Posterior cingulate gyrus (tissue), 11 donors: ENCODE measurements around the gene OLAH.
A peak's percentile ranks its signal among the peaks of the same experiment; 100 is the strongest.
"Not testable (repeated sequence)": the region's sequence is repeated elsewhere in the genome, so short reads cannot be mapped to it uniquely, and the experiment has no call there.

Source experiments
- DNase-seq, 10 donors: peaks; one replicate each; pipeline versions ENCODE4 v3.0.0 to v3.0.0-alpha.2; 2020 to 2021; ENCODE audit warnings: mixed read lengths in 3 of 10
- intact Hi-C: fragments of 100-400 bp; cut with DNase I; formaldehyde crosslinking; loops from one replicate; pipeline ENCODE4 v1.15.1; 2023

The OLAH gene

DNA sequence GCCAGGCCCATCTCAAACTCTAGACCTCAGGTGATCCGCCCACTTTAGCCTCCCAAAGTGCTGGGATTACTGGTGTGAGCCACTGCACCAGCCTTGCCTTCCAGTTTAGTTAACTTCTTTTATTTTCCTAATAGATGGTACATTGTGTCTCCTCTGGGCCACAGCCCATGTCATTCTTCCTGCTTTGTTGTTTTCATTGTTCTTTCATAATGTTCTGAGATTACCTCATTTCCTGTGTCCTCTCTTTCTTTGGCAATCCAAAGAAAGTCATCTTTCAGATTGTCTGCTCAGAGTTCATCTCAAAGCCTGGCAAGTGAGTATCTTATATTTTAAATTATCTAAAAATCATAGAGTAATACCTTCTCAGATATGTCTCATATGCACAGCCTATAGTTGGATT, at the start of gene OLAH:
OLAH (plus strand) TSS at position 270 of the 400 bp plus-strand sequence. CDS start 3,346 bp downstream, outside the sequence.
- no peak for DNase-seq
- intact Hi-C loops, result no loop called here

DNA sequence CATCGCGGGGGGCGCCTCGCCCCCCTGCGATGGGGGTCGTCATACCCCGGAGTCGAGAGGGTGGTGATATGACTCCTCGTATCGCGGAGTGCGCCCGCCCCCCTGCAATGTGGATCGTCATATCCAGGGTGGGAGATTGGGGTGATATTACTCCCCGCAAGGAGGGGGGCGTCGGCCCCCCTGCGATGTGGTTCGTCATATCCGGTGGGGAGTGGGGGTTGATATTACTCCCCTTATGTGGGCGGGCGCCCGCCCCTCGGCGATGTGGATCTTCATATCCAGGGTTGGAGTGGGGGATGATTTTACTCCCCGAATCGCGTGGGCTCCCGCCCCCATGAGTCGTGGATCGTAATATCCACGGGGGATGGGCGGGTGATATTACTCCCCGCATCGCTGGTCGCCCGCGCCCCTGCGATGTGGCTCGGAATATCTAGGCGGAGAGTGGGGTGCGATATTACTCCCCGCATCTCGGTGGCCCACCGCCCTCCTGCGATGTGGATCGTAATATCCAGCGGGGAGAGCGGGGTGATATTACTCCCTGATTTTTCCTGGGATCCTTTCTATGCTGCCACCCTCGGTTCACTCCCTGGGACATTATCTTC, 47.7 kb upstream of the OLAH start:
- intact Hi-C loops, result no loop called here
- peak in 1 of 10 donors; percentile 3 for DNase-seq

DNA sequence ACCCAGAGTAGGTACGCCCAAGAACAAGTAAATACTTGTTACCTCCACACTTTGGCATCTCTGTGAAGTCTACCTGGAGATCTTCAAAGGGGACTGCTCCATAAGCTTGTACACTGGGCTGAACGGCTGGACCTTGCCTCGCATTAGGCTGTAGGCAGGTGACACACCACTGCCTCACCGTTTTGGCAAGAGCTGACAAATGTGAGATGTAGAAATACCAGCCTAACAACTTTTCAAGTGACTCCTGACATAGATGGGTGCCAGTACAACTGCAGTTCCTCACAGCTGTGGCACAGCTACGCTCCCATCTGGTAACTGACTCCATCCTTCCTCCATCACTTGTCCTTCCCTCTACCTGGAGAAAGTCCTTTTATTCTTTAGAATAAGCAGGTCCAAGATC, 30.2 kb upstream of the OLAH start:
- intact Hi-C loops, DNase-seq: not testable (repeated sequence)

DNA sequence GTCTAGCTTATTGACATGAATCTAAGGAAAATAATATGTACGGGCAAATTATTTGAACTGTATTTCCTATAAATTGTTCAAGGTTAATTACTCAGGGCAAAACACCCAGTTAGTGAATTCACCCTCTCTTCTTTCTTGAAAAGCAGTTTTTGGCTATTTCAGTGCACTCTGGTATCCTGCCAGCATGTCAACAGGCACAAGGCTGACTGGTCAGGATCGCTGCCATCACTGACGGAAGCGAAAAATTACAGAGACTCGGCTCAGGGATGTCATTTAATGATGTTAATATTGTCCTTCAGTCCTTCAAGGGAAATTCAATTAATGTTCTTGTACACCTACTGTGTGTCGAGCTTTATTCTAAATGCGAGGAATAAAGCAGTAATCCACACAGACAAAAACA, 28.3 kb upstream of the OLAH start:
- intact Hi-C loops, result no loop called here

DNA sequence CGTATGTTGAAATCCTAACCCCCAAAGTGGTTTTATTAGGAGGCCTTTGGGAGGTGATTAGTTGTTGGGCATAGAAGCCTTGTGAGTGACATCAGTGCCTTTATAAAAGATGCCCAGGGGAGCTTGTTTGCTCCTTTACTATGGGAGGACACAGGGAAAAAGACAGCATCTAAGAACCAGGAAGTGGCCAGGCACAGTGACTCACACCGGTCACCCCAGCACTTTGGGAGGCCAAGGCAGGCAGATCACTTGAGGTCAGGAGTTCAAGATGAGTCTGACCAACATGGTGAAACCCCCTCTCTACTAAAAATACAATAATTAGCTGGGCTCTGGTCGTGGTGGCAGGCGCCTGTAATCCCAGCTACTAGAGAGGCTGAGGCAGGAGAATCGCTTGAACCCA, 22.8 kb upstream of the OLAH start:
- intact Hi-C loops, DNase-seq: not testable (repeated sequence)

More for the DNA sequence above, 28.3 kb upstream of the OLAH start:
- no peak for DNase-seq

DNA sequence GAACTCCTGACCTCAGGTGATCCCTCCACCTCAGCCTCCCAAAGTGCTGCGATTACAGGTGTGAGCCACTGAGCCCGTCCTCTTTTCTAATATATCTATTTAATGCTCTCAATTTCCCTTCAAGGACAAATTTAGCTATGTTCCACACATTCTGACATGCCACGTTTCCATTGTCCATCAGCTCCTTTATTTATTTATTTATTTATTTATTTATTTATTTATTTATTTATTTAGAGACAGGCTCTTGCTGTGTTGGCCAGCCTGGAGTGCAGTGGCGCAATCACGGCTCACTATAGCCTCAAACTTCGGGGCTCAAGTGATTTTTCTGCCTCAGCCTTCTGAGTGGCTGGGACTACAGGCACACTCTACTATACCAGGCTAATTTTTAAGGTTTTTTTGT, 20.7 kb upstream of the OLAH start:
- intact Hi-C loops, DNase-seq: not testable (repeated sequence)

DNA sequence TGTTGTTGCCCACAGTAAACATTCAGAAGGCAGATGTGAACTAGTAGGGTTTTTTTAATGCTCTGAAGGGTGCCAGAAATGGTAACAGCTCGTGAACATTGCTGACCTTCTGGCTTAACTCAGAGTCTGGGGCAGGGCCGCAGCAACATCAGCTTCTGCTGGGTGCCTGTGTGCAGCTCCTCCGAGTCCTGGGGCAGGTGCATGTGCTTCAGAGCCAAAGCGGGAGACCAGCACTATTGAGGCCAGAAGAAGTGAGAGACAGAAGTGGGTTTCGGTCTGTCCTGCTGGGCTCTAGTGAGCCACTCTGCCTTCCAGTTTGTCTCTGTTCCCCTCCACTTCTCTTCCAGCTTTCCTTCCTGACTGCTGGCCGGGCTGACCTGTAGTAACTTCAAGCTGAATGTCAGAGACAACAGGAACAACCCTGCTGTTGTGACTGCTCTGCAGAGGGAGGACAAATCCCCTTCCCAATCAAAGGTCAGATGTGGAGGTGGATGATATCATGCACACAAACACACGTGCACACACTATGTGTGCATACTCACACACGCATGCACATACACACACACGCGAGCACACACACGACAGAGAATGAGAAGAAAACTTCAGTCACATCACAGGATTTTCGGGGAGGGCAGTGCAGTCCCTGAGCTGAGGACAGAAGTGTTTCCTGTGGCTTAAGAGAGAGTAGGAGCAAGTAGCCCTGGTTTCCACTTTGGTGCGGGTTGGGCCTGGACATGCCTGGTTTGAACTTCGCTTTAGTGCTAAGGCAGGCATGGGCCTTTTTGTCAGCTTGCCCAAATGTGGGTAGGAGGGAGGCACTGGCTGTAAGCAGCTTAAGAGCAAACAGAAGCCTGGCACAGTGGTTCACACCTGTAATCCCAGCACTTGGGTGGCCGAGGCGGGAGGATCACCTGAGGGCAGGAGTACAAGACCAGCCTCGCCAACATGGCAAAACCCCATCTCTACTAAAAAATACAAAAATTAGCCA, 19.4 kb upstream of the OLAH start:
- DNase-seq, intact Hi-C loops: not testable (repeated sequence)

DNA sequence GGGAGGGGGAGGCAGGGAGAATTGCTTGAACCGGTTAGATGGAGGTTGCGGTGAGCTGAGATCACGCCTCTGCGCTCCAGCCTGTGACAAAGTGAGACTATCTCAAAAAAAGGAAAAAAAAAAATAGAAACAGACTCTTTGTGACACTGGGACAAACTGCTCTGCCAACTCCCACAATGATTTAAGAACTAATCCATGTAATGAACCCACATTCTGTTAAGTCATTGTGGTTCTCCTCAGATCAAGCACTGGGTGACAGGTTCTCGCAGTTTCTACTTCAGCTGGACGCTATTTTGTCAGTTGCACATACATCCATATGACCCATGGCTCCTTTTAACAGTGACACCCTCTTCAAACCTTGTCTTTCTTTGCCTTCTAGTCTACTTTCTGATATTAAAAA, 18.7 kb upstream of the OLAH start:
- intact Hi-C loops, result not testable (repeated sequence)

DNA sequence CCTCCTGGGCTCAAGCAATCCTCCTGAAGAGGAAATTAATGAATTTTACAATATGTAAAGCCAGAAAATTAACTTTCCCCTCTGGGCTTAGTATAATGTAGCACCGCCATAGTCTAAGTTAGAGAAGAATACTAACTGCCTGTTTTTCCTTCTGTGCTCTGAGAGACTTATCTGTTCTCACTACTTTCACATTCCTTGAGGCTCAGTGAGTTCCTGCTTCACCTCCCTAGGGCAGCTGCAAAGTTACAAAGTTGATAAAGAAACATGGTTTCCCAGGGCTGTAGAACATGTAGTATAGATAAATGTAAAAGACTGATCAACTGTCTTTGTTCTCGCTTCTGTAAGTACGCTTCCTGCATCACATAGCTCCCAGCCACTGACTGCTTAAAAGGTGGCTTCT, 16.0 kb upstream of the OLAH start:
- DNase-seq, result no peak
- intact Hi-C loops, result no loop called here

More for the DNA sequence above, 18.7 kb upstream of the OLAH start:
- not testable (repeated sequence) for DNase-seq

DNA sequence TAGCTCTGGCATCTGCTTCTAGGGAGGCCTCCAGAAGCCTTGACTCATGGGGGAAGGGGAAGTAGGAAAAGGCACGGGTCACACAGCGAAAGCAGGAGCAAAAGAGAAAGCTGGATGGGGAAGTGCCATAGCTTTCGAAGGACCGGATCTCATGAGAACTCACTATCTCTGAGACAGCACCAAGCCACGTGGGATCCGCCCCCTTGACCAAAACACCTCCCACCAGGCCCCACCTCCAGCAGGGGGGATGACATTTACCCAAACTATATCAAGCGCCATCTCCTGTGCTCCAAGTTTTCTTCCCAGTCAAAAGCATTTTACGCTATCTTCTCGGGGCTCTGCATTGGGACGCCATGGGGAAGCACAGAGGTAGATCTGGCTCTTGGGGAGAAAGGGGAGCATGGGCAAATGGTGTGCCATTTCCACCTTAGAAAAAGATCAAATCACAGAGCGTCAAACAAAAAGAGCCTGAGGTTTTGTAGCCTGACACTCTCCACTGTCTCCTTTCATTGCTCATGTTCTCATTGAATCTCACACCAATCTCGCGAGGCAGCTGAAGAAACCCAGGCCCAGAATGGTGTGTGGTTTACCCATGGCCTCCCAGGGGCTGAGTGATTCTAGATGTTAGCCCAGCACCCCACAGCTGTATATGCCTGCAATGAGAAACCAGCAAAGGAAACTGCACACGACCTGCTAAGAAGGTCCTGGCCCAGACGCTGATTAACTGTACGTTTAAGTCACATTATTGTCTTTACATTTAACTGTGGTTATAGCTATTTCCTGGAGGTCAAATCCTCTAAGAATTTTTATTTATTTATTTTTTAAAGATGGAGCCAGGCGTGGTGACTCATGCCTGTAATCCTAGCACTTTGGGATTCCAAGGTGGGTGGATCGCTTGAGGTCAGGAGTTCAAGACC, 8.1 kb upstream of the OLAH start:
- intact Hi-C loops, result no loop called here
- DNase-seq, result peak in 3 of 10 donors; percentile 2 to 19 (median 17)

DNA sequence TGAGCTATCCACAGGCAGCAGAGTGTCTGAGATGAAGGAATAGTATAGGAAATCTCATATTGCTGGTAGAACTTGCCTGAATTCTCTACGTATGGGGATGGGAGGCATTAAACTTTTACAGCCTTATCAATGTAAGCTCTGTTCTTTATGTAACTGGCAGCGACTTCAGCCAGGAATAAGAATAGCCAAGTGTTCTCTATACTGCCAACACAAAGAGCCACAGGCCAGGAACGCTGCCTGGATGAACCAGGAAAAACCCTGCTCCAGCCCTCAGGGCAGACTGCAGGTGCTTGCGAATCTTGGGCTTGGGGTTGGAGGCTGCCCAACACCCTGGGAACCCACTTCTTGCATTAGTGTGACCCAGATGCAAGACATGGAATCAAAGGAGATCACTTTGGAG, 6.1 kb upstream of the OLAH start:
- no peak for DNase-seq
- intact Hi-C loops, result no loop called here

DNA sequence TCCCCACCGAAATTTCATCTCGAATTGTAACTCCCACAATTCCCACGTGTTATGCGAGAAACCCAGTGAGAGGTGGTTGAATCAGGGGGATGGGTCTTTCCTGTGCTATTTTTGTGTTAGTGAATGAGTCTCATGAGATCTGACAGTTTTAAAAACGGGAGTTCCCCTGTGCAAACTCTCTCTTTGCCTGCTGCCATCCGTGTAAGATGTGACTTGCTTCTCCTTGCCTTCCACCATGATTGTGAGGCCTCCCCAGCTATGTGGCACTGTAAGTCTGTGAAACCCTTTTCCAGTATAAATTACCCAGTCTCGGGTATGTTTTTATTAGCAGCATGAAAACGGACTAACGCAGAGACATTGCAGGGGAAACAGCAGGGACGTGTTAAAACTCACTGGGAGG, 5.3 kb upstream of the OLAH start:
- DNase-seq, result no peak
- intact Hi-C loops, result no loop called here

DNA sequence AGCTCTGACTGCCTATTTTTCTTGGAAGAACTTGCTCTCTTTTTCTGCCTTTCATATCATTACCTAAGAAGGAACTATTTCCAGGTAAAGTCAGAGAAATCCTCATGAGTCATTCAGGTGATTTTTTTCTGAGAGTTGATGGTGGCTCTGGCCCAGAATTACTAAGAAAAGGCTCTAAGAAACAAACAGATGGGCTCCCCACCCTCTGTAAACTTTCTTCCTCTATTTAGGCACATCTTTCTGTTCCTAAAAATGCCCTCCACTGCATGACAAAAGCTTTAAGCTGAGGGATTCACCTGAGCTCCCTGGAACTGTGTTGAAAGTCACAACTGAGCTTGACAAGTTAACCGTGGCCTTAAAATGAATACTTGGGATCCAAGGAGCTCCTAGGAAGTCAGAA, 1.6 kb downstream of the OLAH start:
- intact Hi-C loops, result no loop called here
- no peak for DNase-seq

DNA sequence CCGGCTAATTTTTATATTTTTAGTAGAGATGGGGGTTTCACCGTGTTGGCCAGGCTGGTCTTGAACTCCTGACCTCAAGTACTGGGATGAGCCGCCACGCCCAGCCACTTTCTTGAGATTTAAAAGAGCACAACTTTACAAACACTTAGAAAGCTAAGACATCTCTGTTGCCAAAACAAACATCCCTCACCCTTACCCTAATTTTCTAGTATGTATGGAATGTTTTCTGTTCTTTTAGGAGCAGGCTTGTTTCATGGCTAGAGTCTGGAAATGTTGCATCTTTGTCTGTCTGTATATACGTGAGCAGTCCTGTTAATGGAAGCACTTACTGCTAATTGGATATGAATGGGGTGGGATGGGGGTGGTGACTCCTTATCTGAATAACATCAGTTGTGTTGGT, 2.9 kb downstream of the OLAH start:
- intact Hi-C loops, result no loop called here
- DNase-seq, result no peak

DNA sequence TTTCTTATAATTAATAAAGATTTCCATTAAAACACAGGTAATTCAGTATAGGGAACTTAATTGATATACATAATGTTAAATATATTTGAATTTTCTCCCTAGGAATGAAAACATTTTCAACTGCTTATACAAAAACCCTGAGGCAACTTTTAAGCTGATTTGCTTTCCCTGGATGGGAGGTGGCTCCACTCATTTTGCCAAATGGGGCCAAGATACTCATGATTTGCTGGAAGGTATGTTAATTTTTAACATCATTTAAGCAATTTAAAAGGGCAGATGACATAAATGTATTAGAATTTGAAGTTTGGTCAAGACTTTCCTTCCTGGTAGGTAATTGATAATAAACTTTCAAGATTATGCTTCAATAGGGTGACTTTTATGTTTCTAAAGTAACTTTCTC, 5.8 kb downstream of the OLAH start:
- intact Hi-C loops, result no loop called here
- no peak for DNase-seq

DNA sequence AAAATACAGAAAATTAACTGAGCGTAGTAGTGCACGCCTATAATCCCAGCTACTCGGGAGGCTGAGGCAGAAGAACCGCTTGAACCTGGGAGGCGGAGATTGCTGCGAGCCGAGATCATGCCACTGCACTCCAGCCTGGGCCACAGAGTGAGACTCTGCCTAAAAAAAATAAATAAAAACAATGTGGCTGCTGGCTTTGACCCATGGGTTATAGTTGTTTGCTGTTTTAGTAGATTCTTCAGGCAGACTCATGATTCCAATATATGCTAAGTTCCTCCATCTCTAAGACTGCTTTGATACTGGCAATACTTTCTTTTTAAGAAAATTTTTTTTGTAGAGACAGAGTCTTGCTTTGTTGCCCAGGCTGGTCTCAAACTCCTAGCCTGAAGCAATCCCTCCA, 8.4 kb downstream of the OLAH start:
- no peak for DNase-seq
- intact Hi-C loops, result no loop called here

DNA sequence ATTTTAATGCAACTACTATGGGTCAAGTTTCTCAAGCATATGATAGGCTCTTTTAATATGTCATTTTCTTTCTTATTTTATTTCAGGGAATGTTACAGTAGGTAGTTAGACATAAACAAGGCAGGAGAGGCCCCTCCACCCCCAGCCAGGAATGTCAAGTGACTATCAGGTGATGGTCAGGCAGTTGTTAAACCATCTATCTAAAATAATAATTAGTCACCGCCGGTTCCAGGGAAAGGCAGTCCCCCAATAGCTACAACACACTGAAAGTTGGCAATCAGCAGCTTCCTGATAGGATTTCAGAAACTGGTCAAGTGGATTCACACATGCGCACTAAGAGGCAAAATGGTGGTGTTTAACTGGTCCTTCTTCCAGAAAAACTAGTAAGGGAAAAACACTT, 9.3 kb downstream of the OLAH start:
- no peak for DNase-seq
- intact Hi-C loops, result no loop called here

DNA sequence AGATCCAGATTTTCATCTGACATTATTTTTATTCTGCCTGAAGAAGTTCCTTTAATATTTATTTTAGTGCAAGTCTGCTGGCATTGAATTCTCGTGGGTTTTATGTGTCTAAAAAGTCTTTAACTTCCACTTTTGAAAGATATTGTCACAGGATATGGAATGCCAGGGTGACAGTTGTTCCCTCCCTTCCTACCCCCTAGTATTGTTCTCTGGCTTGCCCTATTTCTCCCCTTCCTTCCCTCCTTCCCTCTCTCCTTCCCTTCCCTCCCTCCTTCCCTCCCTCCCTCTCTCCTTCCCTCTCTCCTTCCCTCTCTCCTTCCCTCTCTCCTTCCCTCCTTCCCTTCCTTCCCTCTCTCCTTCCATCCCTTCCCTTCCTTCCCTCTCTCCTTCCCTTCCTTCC, 14.9 kb downstream of the OLAH start:
- no peak for DNase-seq
- intact Hi-C loops, result no loop called here

DNA sequence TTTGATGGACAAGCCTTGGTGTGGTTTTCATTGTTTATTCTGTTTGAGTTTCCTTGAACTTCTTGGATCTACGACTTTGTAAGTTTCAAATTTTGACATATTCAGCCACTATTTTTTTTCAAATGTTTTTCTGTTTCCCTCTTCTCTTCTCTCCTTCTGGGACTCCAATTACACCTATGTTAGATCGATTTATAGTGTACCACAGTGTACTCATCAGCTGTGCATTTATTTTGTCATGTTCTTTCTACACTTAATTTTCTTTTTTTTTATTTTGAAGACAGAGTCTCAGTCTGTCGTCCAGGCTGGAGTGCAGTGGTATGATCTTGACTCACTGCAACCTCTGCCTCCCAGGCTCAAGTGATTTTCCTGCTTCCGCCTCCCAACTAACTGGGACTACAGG, 16.2 kb downstream of the OLAH start:
- DNase-seq, result no peak
- intact Hi-C loops, result no loop called here

DNA sequence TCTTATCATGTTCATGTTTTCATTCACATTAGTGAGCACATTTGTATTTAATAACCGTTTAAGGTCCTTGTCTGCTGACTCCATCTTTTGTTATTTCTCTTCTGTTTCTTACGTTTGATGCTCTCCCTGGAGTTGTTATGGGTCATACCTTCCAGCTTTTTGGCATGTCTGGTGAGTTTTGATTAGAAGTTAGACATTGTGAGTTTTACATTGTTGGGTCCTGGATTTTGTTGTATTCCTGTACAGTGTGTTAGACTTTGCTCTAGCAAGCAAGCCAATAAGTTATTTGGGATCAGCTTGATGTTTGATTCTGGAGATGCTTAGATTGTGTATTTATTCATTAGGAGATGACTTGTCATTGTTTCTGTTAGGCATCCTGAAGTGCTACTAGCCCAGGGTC, 16.9 kb downstream of the OLAH start:
- intact Hi-C loops, result no loop called here
- DNase-seq, result no peak

DNA sequence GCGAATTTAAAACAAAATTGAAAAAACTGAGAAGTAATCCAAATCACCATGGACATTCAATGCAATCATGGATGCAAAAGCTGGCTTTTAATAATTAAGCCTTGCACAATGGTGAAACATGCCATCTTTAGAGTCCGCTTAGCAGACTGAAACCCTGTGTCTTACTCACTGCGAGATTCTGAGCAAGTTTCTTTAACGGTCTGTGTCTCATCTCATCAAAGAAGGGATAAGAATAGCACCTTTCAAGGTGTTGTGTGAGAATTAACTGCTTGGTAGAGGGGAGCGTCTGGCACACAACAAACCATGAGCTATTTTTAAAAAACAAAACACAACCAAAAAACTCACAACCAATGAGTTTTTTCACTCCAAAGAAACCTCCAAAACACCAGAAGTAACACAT, 23.4 kb downstream of the OLAH start:
- intact Hi-C loops, result no loop called here
- DNase-seq, result no peak
